SK-N-SH (cell line): Measurements from ENCODE around the gene MIEN1.

Source experiments
- CTCF ChIP-seq: fragments of 200-600 bp; sonication (generic); IDR thresholded peaks from 2 replicates; pipeline ENCODE4 v1.6.1; 2017; ENCODE audit warnings: antibody characterized with exemption, mild to moderate bottlenecking, moderate library complexity
- EP300 ChIP-seq, 2 experiments: IDR thresholded peaks; 2 replicates each; pipeline versions ENCODE4 v1.4.0 to v1.6.1; 2012; ENCODE audit warnings: borderline replicate concordance in 1 of 2, low read depth in 1 of 2, low read length in 1 of 2
- EZH2phosphoT487 ChIP-seq: fragments of 200-600 bp; sonication (generic); IDR thresholded peaks from 2 replicates; pipeline ENCODE4 v1.6.1; 2017; ENCODE audit warnings: low read depth, mixed run types, mild to moderate bottlenecking, antibody characterized with exemption, moderate library complexity, borderline replicate concordance
- MXI1 ChIP-seq: IDR thresholded peaks from 2 replicates; pipeline ENCODE4 v1.6.1; 2012; ENCODE audit warnings: mild to moderate bottlenecking, low read depth, low read length, improper control_type of control experiment
- POLR2AphosphoS5 ChIP-seq: IDR thresholded peaks from 2 replicates; pipeline ENCODE4 v1.6.1; 2012; ENCODE audit warnings: low read depth, low read length
- SMC3 ChIP-seq: IDR thresholded peaks from 2 replicates; pipeline ENCODE4 v1.6.1; 2012; ENCODE audit warnings: low read depth, low read length, improper control_type of control experiment
- TAF1 ChIP-seq: IDR thresholded peaks from 2 replicates; pipeline ENCODE4 v1.6.1; 2012; ENCODE audit warnings: low read depth, mild to moderate bottlenecking, low read length, moderate library complexity, borderline replicate concordance
- TEAD4 ChIP-seq: IDR thresholded peaks from 2 replicates; pipeline ENCODE4 v1.4.0; 2012; ENCODE audit warnings: mild to moderate bottlenecking, borderline replicate concordance; ENCODE audit not compliant: insufficient read depth

GRCh38 chr17:39752241-39752881, 22.0 kb upstream of the MIEN1 start:
- TF ChIP-seq TEAD4 (no peak), CTCF (no peak), SMC3 (no peak), MXI1 (no peak), POLR2AphosphoS5 (no peak), EP300 (IDR thresholded peaks at IDR 0.05; ENCODE audit: borderline replicate concordance in 1 of 2, low read depth in 1 of 2, low read length in 1 of 2) (no peak), EZH2phosphoT487 (no peak), TAF1 (no peak)
